IMR-90 (cell line): ENCODE data around the gene HDAC6. TPM values are rescaled to one million over a fixed set of nuclear protein-coding genes. Genes with fewer than 3 reads are reported as not detected.
"Not testable (repeated sequence)": the region's sequence is repeated elsewhere in the genome, so short reads cannot be mapped to it uniquely, and the experiment has no call there.

Experiments
- ATAC-seq: fragments of 200-7000 bp; cut with Tn5 transposase; 2 replicates; pipeline ENCODE4 v1.9.1; 2020; ENCODE audit warnings: low read depth, mild to moderate bottlenecking, moderate library complexity
- BruUV-seq: library from RNA; stranded (reverse); fragments of 400-500 nt; replicated peaks from 2 replicates; lab custom pipeline; 2021; lab: Mats Ljungman, UMichigan
- CTCF ChIA-PET: fragments of 300-600 bp; formaldehyde crosslinking; extraction: SDS; loops from one replicate; lab custom pipeline; 2021; ENCODE audit warnings: antibody characterized with exemption; lab: Yijun Ruan, JAX
- POLR2A ChIA-PET: fragments of 300-600 bp; sonication (Branson Sonifier 250); formaldehyde crosslinking; loops from one replicate; lab custom pipeline; 2022; ENCODE audit warnings: antibody characterized with exemption; ENCODE audit not compliant: unreplicated experiment; lab: Charles Lee
- DNase-seq: peaks from one replicate; pipeline ENCODE4 v3.0.0; 2013
- H2AFZ ChIP-seq: replicated peaks from 2 replicates; pipeline ENCODE3; 2013; ENCODE audit warnings: low read length, mild to moderate bottlenecking; ENCODE audit not compliant: poor library complexity
- H2AK5ac ChIP-seq: 2 replicates; pipeline ENCODE4 v1.6.1; 2013; ENCODE audit warnings: low read depth, low read length, inconsistent platforms
- H2AK9ac ChIP-seq: replicated peaks from 2 replicates; pipeline ENCODE3; 2013; ENCODE audit warnings: mild to moderate bottlenecking, low read depth, low read length, moderate library complexity; ENCODE audit not compliant: poor library complexity
- H2BK120ac ChIP-seq: 2 replicates; pipeline ENCODE4 v1.6.1; 2013; ENCODE audit warnings: low read depth, low read length, inconsistent platforms
- H2BK15ac ChIP-seq: 3 replicates; pipeline ENCODE4 v1.6.1; 2013; ENCODE audit warnings: low read depth, low read length, inconsistent platforms
- H2BK20ac ChIP-seq: 2 replicates; pipeline ENCODE4 v1.6.1; 2013; ENCODE audit warnings: low read depth, mild to moderate bottlenecking, inconsistent platforms, low read length, moderate library complexity
- H2BK5ac ChIP-seq: 2 replicates; pipeline ENCODE4 v1.6.1; 2013; ENCODE audit warnings: mild to moderate bottlenecking, low read depth, low read length, inconsistent platforms; ENCODE audit not compliant: poor library complexity, severe bottlenecking
- H3K14ac ChIP-seq: replicated peaks from 2 replicates; pipeline ENCODE4 v1.6.1; 2013; ENCODE audit warnings: low read depth, low read length, inconsistent platforms
- H3K18ac ChIP-seq: 2 replicates; pipeline ENCODE4 v1.6.1; 2013; ENCODE audit warnings: low read depth, low read length, control low read depth
- H3K23ac ChIP-seq: 2 replicates; pipeline ENCODE4 v1.6.1; 2013; ENCODE audit warnings: low read depth, low read length, inconsistent platforms
- H3K27ac ChIP-seq: 2 replicates; pipeline ENCODE4 v1.5.1; 2013; ENCODE audit warnings: mild to moderate bottlenecking, control low read depth, low read length; ENCODE audit not compliant: insufficient read depth
- H3K27me3 ChIP-seq: 2 replicates; pipeline ENCODE4 v1.6.1; 2013; ENCODE audit warnings: low read length; ENCODE audit not compliant: control insufficient read depth, insufficient read depth
- H3K36me3 ChIP-seq: 2 replicates; pipeline ENCODE4 v1.6.1; 2013; ENCODE audit warnings: low read length, mixed read lengths; ENCODE audit not compliant: control insufficient read depth, insufficient read depth
- H3K4ac ChIP-seq: 2 replicates; pipeline ENCODE4 v1.6.1; 2013; ENCODE audit warnings: low read depth, low read length, inconsistent platforms
- H3K4me1 ChIP-seq: 2 replicates; pipeline ENCODE4 v1.6.1; 2013; ENCODE audit warnings: low read length, mixed read lengths; ENCODE audit not compliant: control insufficient read depth, insufficient read depth
- H3K4me2 ChIP-seq: 2 replicates; pipeline ENCODE4 v1.6.1; 2013; ENCODE audit warnings: low read depth, mild to moderate bottlenecking, control low read depth, low read length, moderate library complexity
- H3K4me3 ChIP-seq: 2 replicates; pipeline ENCODE4 v1.5.1; 2013; ENCODE audit warnings: low read depth, mild to moderate bottlenecking, control low read depth, low read length, moderate library complexity; ENCODE audit not compliant: insufficient read depth
- H3K56ac ChIP-seq: 2 replicates; pipeline ENCODE4 v1.6.1; 2013; ENCODE audit warnings: low read length, inconsistent platforms; ENCODE audit not compliant: insufficient read depth; ENCODE audit errors: extremely low read depth
- H3K79me1 ChIP-seq, 2 experiments: 2 replicates each; pipeline ENCODE4 v1.6.1; 2013; ENCODE audit warnings: low read length in 2 of 2, inconsistent platforms in 1 of 2, low read depth in 1 of 2
- H3K9ac ChIP-seq: 2 replicates; pipeline ENCODE4 v1.6.1; 2013; ENCODE audit warnings: low read depth, low read length, control low read depth
- H3K9me1 ChIP-seq: 2 replicates; pipeline ENCODE4 v1.6.1; 2013; ENCODE audit warnings: low read length, inconsistent platforms; ENCODE audit not compliant: insufficient read depth
- H3K9me3 ChIP-seq: 2 replicates; pipeline ENCODE4 v1.6.1; 2013; ENCODE audit warnings: low read length; ENCODE audit not compliant: control insufficient read depth, insufficient read depth
- H4K20me1 ChIP-seq: 2 replicates; pipeline ENCODE4 v1.6.1; 2013; ENCODE audit warnings: low read length, inconsistent platforms; ENCODE audit not compliant: insufficient read depth
- H4K5ac ChIP-seq: 2 replicates; pipeline ENCODE4 v1.6.1; 2013; ENCODE audit warnings: mild to moderate bottlenecking, low read depth, low read length, control low read depth
- H4K8ac ChIP-seq, 2 experiments: 2 replicates each; pipeline ENCODE4 v1.6.1; 2013; ENCODE audit warnings: low read depth in 2 of 2, low read length in 2 of 2, control low read depth in 1 of 2, inconsistent platforms in 1 of 2
- H4K91ac ChIP-seq: 2 replicates; pipeline ENCODE4 v1.6.1; 2013; ENCODE audit warnings: low read depth, low read length, inconsistent platforms; ENCODE audit not compliant: insufficient read depth
- WGBS, 2 experiments: methylation state at CpG; one replicate each; pipeline versions ENCODE4 v1.1.5 to v1.1.7; 2013; ENCODE audit warnings: missing lambda C conversion rate in 2 of 2; ENCODE audit not compliant: insufficient read length in 1 of 2; ENCODE audit errors: extremely low coverage in 2 of 2; 5-methylcytosine and 5-hydroxymethylcytosine counted together
- dilution Hi-C: fragments of 300-500 bp; cut with HindIII; formaldehyde crosslinking; loops from one replicate; pipeline ENCODE4 v1.14.3; 2018; ENCODE audit warnings: low sequenced_read_pairs; ENCODE audit not compliant: unreplicated experiment
- in situ Hi-C: fragments of 300-500 bp; cut with MboI; formaldehyde crosslinking; loops from 3 replicates; pipeline ENCODE4 v1.14.3; 2019; ENCODE audit warnings: low sequenced_read_pairs, inconsistent platforms, mixed read lengths
- intact Hi-C: fragments of 100-400 bp; cut with micrococcal nuclease; formaldehyde crosslinking; loops from 2 replicates; pipeline ENCODE4 v1.10.0; 2022
- polyA plus RNA-seq, 3 experiments: library from polyadenylated mRNA; depleted of rRNA; stranded (reverse); fragments of >200 nt; gene quantifications; 2 replicates each; pipeline ENCODE4 v1.2.3, GENCODE V29; 2012; ENCODE audit warnings: low replicate concordance in 1 of 3
- total RNA-seq: library from RNA; depleted of rRNA; stranded (reverse); fragments of >200 nt; gene quantifications from 2 replicates; pipeline ENCODE4 v1.2.3, GENCODE V29; 2012

The HDAC6 gene
- total and polyA plus RNA-seq, 2 of the 4 experiments (the other 2 are of a cell fraction): 16.8 to 26.3 TPM

DNA sequence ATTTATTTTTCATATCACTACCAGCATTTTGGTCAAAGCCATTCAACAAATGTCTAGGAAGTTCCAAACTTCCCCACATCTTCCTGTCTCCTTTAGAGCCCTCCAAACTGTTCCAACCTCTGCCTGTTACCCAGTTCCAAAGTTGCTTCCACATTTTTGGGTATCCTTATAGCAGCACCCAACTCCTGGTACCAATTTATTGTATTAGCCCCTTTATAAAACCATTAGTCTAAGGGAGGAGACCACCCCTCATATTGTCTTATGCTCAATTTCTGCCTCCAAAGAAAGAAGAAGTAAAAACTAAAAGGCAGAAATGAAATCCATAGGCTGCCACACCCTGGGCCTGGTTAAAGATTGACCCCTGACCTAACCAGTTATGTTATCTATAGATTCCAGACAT is 51.6 kb downstream of the HDAC6 start:
- H4K8ac ChIP-seq, H3K4me2 ChIP-seq, dilution Hi-C loops, H3K4ac ChIP-seq, H3K27me3 ChIP-seq, BruUV-seq, H3K56ac ChIP-seq, H3K9me3 ChIP-seq, H2BK5ac ChIP-seq, H3K9ac ChIP-seq, POLR2A ChIA-PET, H4K5ac ChIP-seq, H2AK9ac ChIP-seq, DNase-seq, H3K9me1 ChIP-seq, H2AK5ac ChIP-seq, H2AFZ ChIP-seq, H3K4me3 ChIP-seq, H4K20me1 ChIP-seq, H2BK20ac ChIP-seq, H3K4me1 ChIP-seq, H3K27ac ChIP-seq, H2BK15ac ChIP-seq, CTCF ChIA-PET, intact Hi-C loops, H3K79me1 ChIP-seq, H3K36me3 ChIP-seq, H3K14ac ChIP-seq, H3K18ac ChIP-seq, ATAC-seq, H3K23ac ChIP-seq, in situ Hi-C loops, H4K91ac ChIP-seq, H2BK120ac ChIP-seq: not testable (repeated sequence)

DNA sequence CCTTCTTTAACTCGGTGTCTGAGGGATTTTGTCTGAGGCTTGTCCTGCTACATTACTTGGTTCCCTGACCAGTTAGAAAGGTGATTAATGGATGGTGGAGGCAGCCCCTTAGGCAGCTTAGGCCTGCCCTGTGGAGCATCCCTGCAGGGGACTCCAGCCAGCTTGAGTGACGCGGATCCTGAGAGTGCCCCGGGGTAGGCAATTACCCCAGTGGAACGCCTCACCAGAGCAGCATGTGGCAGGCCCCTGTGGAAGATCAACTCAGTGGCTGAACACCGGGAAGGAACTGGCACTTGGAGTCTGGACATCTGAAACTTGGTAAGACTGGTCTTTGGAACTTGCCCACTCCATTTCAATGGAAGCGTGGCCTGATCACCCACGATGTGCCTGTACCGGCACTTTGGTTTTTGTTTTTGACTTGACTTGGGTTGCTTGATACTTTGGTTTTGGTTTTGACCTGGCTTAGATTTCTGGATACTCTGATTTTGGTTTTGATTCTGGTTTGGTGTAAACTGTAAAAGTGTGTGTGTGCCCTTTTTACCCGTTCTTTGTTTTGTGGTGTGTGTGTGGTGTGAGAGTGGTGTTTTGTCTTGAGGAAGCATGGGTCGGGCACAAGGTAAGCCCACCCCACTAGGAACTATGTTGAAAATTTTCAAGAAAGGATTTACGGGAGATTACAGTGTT is 52.4 kb downstream of the HDAC6 start:
- H3K9me3 ChIP-seq, POLR2A ChIA-PET, H4K8ac ChIP-seq, H4K20me1 ChIP-seq, H4K5ac ChIP-seq, H2AK9ac ChIP-seq, H2AFZ ChIP-seq, H3K4ac ChIP-seq, H3K79me1 ChIP-seq, H3K4me3 ChIP-seq, H3K9ac ChIP-seq, H4K91ac ChIP-seq, dilution Hi-C loops, H3K4me1 ChIP-seq, H3K18ac ChIP-seq, H3K23ac ChIP-seq, in situ Hi-C loops, ATAC-seq, H3K4me2 ChIP-seq, BruUV-seq, H3K27ac ChIP-seq, CTCF ChIA-PET, H3K14ac ChIP-seq, H3K56ac ChIP-seq, H3K27me3 ChIP-seq, H3K9me1 ChIP-seq, H3K36me3 ChIP-seq, intact Hi-C loops, H2AK5ac ChIP-seq, H2BK120ac ChIP-seq, DNase-seq, H2BK5ac ChIP-seq, H2BK15ac ChIP-seq, H2BK20ac ChIP-seq: not testable (repeated sequence)
- 68% methylated on average over 2 of the region's 12 CpGs; no CpG with 5 or more reads in 1 of the 2 experiments for WGBS, 2 experiments
